ENCODE data around the gene DAB1. TPM values are rescaled to one million over a fixed set of nuclear protein-coding genes. Genes with fewer than 3 reads are reported as not detected.

DAB1 gene
- total RNA-seq, 1 donor from 2014 or later = 3.5 TPM

DNA sequence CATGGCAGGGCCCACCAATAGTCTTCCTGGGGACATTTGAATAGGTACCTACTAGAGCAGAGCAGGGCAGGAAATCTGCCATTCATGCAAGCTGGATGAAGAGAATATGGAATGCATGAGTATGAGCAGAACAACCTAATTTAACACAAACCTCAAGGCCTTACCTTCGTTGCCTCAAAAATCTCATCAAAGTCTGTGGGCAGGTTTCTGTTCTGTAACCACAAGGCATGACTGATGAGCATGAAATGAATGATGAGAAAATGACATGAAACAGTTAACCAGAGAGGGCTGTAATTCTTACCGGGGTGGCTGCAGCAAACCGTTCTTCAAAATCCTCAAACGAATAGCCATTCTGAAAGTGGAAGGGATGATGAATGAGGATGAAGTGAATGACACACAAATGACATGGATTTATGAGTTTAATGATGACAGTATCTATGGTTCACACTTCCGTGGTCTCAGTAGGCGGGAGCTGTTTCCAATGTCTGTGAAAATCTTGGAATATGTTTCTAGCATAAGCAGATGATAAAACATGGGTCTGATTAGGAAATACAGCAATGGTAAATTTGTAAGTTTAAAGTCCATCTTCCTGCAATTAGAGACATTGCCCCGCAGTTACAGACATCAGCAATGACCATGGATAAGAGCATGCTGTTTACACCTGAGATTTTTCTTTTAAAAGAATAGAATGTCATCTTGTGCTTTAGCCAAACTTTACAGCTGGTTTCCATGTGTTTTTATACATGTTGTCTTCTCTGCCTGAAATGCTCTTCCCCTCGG, 390.4 kb downstream of the DAB1 start:
- intact Hi-C loops (cut with micrococcal nuclease) = no loop called here

DNA sequence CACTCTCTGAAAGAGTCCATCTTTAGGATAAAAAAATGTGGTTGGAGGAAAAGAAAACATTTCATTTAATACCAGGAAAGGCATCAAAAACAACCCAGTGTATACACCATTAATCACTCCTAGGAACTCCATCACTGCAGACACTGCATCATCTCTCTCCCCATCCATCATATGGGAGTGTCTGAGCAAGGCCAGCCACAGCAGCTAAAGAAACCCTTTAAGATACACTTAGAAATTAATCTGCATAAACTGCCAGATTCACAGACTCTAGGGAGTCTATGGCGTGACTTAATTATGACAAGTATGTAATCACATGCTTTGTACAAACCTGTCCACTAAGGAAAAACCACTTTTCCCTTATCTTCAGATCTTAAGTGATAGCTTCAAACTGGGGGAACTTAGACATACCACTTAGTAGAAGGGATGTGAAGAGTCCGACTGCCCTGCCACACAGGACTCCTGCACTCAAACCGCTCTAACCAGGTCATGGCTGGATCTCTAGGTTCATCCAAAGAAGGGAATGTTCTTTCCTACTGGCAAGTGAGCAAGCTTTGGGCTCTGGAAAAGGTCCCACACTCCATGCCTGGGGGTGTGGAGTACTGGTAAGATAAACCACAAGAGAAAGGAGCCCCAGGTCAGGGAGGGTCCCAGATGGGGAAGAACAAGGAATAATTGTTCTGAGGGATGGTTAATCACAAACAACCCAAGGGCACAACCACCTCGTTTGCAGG, 397.1 kb downstream of the DAB1 start:
- intact Hi-C loops (cut with micrococcal nuclease) = no loop called here

DNA sequence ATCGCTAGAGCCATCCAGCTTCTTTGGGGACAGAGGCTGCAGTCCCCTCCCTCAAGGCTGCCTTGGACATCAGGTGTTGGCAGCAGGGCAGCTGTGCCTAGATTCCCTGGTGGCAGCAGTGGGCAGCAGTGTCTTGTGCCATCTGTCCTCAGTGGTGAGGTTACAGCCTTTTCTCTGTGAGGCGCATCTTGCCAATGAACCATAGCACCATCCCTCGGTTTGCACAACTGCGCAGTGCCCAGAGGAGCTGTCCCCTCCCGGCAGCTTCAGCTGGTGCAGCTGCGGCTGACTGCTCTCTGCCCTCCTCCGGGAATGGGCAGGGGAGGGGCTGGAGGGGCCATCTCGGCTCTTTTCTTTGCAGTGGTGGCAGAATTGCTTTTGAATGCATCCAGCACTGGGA, 399.0 kb downstream of the DAB1 start:
- intact Hi-C loops (cut with micrococcal nuclease) = no loop called here

GRCh38 chr1:57024428-57024827, 399.4 kb downstream of the DAB1 start:
- intact Hi-C loops (cut with micrococcal nuclease) = no loop called here

DNA sequence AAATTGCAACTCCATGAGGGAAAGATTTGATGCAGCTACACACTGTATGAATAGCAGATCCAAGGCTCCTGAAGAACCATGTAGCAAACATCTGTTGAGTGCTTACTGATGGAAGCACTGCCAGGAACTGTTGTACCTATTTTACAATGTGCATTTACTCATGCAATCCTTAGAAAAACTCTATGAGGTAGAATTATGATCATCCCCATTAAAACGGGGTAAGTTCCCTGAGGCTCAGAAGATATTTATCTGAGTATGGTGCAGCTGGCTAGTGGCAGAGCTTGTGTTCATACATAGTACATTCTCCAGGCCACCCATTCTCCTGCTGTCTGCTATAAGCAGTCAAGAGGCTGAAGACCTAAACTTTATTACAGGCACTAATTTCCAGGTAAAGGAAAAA, 403.6 kb downstream of the DAB1 start:
- intact Hi-C loops (cut with micrococcal nuclease) = no loop called here

GRCh38 chr1:57019236-57019839, 404.5 kb downstream of the DAB1 start:
- intact Hi-C loops (cut with micrococcal nuclease) = no loop called here

- intact Hi-C loops (cut with micrococcal nuclease) = no loop called here
These were observed 405.7 kb downstream of the DAB1 start for GRCh38 chr1:57018119-57018518.

DNA sequence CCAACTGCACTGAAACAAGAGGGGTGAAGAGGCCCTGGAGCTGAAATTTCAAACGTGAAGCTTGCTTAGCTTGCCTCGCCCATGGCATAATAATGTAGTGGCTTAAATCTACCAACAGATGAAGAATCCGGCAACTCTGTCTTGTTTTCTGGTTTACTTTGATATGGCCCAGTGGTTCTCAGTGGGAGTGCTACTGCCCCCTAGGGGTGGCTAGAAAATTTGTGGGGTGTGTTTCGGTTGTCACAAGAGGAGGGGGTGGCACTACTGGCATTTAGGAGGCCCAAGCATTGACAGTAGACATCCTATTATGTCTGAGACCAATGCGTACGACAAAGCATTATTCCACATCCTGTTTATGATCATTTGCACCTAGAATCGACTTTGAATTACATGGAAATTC, 406.1 kb downstream of the DAB1 start:
- intact Hi-C loops (cut with micrococcal nuclease) = no loop called here

GRCh38 chr1:57017200-57017599, 406.7 kb downstream of the DAB1 start:
- intact Hi-C loops (cut with micrococcal nuclease) = no loop called here

- intact Hi-C loops (cut with micrococcal nuclease) = no loop called here
These were observed 408.8 kb downstream of the DAB1 start for GRCh38 chr1:57015071-57015470.

DNA sequence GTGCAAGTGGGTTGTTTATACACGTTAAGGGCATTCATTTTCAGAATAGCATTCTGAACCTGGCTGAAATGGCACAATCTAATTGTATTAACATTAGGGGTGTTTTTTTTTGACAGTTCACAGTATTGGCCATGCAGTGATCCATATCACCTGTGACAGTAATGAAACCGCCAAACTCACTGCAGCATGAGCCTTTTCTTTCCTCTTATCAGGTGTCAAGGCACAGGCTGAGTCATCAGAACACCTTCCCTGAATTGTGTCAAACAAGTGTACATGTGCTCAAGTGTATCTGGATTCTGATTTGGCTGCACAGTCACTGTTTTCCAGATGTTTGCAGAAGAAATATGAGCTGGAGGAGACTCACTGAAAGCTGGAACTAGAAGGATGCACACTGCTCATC, 410.3 kb downstream of the DAB1 start:
- intact Hi-C loops (cut with micrococcal nuclease) = no loop called here

GRCh38 chr1:57012315-57012714, 411.5 kb downstream of the DAB1 start:
- intact Hi-C loops (cut with micrococcal nuclease) = no loop called here

GRCh38 chr1:57010511-57010910, 413.3 kb downstream of the DAB1 start:
- intact Hi-C loops (cut with micrococcal nuclease) = no loop called here

- intact Hi-C loops (cut with micrococcal nuclease) = no loop called here
These were observed 415.9 kb downstream of the DAB1 start for GRCh38 chr1:57007948-57008347.

- intact Hi-C loops (cut with micrococcal nuclease) = no loop called here
These were observed 416.4 kb downstream of the DAB1 start for GRCh38 chr1:57007472-57007871.

GRCh38 chr1:57003398-57004139, 420.3 kb downstream of the DAB1 start:
- intact Hi-C loops (cut with micrococcal nuclease) = no loop called here

DNA sequence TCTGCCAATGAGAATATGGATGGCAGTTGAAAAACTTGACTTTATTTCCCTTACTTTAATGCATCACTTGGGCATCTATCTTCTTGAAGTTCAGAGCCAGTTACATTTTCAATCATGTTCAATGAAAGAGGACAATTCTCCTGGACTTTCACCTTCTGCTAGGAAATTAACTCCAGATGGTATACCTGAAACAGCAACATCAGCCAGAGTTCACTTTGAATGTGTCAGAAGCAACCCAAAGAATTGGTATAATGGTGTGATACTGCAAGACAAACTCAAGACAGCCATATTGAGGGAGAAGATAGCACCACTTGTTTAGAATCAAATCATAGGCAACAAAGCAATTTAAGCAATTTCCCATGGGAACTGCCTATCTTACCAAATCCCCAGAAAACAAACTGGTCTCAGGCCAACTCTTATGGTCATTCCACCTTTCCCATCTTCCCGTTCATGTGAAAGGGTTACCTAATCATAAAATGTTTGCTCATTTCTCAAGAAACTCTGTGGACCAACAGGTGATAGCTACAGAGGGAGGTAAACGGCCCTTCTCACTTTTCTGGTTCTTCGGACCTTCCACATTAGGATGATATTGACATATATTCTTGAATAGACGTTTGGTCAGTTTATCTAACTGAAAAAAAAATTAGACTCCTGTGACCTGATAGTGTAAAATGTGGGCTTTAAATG, 428.3 kb downstream of the DAB1 start:
- intact Hi-C loops (cut with micrococcal nuclease) = no loop called here

GRCh38 chr1:56993475-56993874, 430.4 kb downstream of the DAB1 start:
- intact Hi-C loops (cut with micrococcal nuclease) = no loop called here

DNA sequence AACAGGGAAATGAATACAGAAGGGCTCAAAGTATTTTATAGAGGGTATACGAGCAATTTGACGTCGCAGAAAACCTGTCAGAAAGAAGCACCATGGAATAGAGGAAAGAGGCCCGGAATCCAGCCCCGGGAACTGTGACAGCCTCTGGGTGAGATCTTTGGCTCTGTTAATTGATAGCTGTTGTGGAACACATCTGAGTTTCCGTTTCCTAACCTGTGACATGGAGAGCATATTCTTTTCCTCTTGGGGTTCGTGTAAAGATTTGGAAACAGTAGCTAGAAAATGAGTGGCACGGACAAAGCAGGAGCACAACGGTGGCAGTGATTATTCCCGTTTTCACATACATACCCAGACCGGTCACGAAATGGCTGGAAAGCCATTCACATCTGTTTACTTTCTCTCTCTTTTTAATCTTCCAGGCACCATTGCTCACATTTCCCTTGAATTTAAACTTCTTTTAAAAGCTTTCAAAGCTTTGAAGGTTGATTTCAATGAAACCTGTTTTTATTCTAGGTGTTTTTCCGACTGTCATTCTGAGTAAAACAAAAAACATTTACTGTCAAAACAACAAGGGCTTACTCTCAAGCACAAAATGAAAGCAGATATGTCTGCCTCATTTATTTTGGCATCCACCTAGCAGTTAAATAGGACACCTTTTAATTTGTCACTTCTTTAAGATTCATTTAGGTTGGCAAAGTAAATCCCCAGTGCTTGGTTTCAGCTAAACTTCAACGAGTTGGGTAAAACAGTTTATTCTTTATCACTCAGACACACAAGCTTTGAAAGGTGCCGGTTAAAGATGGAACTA, 431.3 kb downstream of the DAB1 start:
- intact Hi-C loops (cut with micrococcal nuclease) = no loop called here

DNA sequence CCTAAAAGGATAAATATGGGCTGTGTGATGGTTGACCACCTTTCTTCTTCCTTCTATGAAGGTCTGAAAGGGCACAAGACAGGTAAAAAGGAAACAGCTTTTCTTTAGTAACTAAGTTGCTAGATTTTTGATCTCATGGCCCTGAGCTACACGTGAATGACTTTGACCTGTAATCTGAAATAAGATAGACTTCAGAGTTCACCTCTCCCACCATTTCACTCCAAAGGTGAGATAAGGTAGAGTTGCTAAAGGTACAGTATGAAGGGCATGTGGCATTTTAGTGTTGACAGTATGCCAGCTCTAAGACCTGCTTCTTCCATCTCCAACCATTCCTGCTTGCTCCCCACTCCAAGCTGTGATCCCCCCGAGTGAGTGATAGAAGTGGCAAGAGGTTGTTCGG, 432.3 kb downstream of the DAB1 start:
- intact Hi-C loops (cut with micrococcal nuclease) = no loop called here

All from T-helper 2 cell treated with Interferon-gamma antibody and Interleukin-4, amounts not matched to agents 100 ng/mL and 5 ng/mL, for 36 hours (primary cell).